Stimulated activated CD8-positive, alpha-beta memory T cell treated with anti-CD3 and anti-CD28 coated beads, Interleukin-2, amount 100 ng/mL, for 48 hours (primary cell): ENCODE data around the gene LMF1.

Experiments
- DNase-seq, 2 donors: peaks; one replicate each; pipeline ENCODE4 v3.0.0-alpha.2; 2020; ENCODE audit warnings: low read depth in 2 of 2

LMF1 gene

GRCh38 chr16:984736-985636 lies 14.2 kb upstream of the LMF1 start:
- DNase-seq, result no peak

- no peak for DNase-seq
Observed at GRCh38 chr16:984121-984694, 13.4 kb upstream of the LMF1 start.

DNA sequence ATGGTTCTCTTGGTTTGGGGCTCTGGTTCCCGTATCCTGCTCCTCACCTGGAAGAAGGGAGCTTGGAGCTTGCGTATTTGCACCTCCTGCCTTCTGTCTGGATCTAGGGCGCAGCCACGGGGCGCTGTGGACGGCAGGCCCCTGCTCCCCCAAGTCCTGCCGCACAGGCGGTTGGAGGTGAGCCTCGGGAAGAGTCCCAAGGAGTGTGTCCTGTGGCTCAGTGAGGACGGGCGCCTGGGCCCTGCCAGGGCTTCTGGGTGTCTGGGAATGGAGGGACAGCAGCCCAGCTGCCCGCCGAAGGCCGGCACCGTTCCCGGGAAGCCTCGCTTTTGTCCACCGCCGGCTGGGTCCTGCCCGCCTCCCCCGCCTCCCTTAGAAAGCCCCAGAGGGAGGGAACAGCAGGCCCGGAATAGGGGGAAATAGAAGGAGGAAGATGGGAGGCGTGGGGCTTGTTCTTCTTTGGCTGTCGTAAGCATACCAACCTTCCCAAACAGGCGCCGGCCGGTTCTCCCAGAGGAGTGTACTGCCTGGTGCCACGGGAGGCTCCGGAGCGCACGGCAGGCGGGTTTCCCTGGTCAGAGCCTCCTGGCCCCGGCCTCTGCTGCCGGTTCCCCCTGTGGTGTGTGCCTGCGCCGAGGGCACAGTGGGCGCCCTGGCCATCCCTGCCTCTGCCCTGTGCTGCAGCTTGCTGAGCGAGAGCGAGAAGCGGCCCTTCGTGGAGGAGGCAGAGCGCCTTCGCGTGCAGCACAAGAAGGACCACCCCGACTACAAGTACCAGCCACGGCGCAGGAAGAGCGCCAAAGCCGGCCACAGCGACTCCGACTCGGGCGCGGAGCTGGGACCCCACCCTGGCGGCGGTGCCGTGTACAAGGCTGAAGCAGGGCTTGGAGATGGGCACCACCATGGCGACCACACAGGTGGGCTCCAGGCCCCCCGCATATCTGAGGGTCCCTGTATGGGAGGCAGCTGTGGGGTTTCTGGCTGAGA lies 12.6 kb upstream of the LMF1 start:
- DNase-seq, result no peak

DNA sequence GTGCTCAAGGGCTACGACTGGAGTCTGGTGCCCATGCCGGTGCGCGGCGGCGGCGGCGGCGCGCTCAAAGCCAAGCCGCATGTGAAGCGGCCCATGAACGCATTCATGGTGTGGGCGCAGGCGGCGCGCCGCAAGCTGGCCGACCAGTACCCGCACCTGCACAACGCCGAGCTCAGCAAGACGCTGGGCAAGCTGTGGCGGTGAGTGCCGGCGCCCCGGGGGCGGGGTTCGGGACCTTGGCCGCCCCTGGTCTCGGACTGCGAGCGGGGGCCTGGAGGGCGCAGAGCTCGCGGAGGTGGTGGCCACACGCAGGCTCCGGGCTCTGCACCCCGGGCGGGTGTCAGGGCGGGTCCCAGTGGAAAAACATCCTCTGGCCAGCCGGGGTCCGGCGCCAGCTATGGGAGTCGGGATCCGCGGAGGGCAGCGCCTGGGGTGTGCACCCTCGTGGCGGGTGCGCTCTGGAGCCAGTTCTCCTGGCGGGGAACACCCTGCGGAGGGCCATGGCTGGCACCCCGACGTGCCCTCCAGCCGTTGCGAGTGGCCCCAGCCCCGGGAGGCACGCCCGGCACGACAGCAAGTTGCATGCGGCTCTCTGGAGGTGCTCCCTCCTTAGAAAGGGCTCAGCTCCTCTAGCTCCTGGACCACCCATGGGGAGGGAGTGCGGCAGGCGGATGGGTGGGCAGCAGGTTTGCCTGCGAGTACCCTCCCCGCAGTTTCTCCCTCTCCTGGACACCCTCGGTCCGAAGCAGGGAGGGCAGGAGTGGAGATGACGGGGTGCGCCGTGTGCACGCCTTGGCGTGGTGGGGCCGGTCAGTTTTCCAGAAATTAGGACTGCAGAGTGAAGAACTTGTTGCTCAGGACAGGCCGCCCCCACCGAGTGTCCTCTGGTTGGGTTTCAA lies 11.6 kb upstream of the LMF1 start:
- DNase-seq, result no peak

DNA sequence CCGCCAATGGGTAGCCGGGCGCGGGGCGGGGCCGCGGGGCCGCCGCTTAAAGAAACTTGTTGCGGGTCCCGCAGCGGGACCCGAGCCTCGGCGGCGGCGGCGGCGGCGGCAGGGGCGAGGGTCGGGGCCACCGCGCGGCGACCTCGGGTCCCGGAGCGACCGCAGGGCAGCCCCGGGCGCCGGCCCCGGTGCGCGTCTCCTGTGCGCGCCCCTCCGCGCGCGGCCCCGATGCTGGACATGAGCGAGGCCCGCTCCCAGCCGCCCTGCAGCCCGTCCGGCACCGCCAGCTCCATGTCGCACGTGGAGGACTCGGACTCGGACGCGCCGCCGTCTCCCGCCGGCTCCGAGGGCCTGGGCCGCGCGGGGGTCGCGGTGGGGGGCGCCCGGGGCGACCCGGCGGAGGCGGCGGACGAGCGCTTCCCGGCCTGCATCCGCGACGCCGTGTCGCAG lies 10.9 kb upstream of the LMF1 start, which contains the start of gene SOX8:
Gene SOX8 (plus strand): TSS at position 76 of the 450 bp plus-strand sequence. CDS start 153 bp downstream, at position 229.
- no peak for DNase-seq

GRCh38 chr16:980595-980854 lies 9.7 kb upstream of the LMF1 start:
- no peak for DNase-seq

DNA sequence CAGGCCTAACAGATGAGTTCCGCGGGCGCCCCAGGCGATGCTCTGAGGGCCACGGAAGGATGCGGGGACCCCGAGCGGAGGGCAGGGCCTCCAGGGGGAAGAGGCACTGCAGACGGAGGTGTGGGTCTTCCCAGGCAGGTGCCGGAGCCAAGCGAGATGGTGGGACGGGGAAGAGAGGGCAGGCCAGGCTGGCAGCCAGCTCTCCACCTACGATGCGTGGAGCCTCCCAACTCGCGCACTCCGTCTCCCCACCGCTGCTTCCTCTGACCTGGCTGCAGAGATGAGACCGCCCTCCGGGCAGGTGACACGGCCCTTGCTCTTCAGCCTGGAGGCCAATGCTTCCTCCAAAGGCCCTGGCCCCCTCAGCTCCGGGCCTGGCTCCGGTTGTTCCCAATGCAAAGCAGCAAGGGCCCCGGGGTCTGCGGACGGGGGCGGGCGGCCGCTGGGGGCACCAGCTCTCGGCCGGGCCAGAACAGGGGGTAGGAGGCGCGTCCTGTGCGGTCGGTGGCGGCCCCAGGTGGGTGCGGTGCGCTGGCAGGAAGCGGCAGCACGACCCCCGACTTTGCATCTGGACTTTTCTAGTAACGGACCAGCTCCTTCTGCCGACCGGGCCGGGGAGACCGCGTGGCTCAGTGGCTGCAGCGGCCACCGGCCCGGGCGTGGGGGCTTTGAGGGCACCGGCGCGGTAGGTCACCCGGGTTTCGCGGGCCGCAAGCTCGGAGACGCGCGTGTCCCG lies 9.2 kb upstream of the LMF1 start:
- no peak for DNase-seq

GRCh38 chr16:979147-979546 lies 8.4 kb upstream of the LMF1 start:
- no peak for DNase-seq

- no peak for DNase-seq
Observed at GRCh38 chr16:978403-978802, 7.6 kb upstream of the LMF1 start.

DNA sequence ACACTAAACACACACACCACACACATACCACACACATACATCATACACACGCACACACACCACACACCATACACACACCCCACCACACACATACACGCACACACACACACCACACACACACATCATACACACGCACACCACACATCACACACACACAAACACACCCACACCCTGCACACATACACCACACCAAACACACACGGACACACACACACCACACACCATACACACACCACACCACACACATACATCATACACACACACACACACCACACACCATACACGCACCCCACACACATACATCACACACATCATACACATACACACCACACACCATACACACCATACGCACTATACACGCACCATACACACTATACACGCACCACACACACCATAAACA lies 7.1 kb upstream of the LMF1 start:
- no peak for DNase-seq

DNA sequence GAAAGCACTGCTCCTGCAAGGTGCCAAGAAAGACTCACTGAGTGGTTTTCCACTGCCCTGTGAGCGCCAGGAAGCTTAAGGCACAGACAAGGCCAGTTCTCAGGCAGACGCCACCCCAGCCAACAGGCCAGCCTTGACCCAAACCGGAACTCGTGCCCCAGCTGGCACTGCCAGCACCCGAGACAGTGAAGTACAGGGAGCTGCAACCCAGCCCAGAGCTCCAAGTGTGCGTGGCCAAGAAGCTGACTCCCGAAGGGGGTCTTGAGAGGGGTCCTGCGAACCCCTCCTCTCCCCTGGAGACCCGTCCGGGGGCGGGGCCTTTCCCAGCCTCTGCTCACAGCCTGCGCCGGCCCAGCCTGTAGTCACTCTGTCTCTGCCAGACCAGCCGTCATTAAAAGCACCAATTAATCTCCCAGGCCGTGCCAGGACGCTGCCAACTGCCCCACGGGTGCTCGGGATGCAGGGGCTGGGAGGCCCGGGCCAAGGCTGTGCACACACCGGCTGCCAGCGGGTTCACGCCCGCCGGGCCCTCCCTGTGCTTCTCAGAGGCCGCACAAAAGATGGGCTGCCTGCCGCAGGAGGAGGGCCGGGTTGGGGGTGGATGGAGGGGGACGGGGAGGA lies 6.4 kb upstream of the LMF1 start:
- no peak for DNase-seq

DNA sequence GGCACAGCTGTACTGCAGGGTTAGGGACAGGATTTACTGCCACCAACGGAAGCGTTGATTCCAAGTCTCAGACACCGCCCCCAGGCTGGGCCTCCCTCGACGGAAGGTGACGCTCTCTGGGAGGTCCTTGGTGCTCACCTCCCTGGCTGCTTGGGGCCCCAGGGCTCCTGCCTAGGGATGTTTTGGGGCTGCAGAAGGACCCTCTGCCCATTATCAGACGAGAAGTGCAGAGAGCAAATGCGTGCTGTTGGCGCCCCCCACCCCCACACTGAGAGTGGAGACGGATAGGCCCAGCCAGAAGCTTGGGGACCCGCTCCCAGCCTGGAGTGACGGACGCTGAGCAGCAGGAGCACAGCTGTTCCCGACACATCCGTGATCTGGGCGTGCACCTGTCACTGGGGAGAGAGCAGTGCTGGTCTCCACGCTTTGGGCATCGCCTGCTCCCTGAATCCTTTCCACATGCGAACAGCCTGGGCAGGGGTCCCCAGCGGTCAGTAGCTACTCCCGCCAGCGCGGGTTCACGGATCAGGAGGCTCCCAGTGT lies 5.7 kb upstream of the LMF1 start:
- DNase-seq, result no peak

DNA sequence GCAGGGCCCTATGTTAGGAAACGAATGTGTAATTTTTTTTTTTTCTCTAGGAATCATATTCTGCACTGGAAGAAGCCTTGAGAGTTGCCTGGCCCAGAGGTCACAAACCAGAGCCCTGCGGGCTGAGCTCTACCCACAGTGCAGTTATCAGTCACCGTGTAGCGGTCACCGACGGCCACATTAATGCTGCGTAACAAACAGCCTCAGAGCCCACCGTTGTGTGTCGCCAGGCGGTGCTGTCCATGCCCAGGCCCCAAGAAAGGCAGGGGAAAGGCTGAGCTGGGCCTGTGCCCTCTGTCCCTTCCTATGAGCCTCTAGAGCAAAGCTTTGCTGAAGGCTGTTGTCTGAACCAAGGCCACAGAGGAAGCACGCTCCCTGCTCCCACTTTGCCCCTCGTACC lies 4.5 kb upstream of the LMF1 start:
- DNase-seq, result no peak

GRCh38 chr16:974611-975261 lies 4.0 kb upstream of the LMF1 start:
- no peak for DNase-seq

- no peak for DNase-seq
Observed at GRCh38 chr16:974001-974601, 3.3 kb upstream of the LMF1 start.

GRCh38 chr16:973366-973765 lies 2.6 kb upstream of the LMF1 start:
- no peak for DNase-seq

DNA sequence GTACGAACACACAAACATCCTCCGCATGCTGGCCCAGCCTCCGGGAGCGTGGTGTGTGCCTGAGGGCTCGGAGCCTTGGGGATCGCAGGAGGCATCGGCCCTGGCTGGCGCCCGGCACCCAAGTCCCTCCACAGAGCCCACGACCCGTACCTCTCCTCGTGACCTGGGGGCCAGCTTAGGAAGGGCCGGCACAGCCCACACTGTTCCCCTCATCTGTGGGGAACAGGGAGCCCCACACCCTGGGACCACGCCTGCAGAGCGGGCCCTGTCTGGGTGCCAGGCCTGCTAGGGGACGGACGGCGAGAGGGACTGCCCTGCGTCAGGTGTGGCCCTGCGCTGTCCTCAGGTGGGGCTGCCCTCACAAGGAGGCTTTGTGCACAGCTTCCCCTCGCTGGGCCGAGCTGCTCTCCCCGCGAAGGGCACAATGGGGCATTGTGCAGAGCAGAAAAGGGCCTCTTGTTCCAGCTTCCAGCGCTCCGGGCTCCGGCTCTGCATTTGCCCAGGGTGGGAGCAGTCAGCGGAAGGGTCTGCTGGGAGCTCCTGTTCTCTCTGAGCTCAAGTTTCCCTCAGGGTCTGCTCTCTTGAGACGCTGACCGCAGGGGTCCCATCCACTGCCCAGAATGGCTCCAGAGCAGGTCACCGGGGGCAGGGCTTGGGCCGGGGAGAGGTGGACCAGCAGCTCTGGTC lies 1.7 kb upstream of the LMF1 start:
- no peak for DNase-seq

- DNase-seq, result no peak
Observed at GRCh38 chr16:971981-972315, 1.2 kb upstream of the LMF1 start.

- DNase-seq, result no peak
Observed at GRCh38 chr16:971582-971905, 760 bp upstream of the LMF1 start.
